Stimulated activated naive B cell treated with anti-CD40 and anti-IgM and Interleukin-4, amounts not matched to agents 10 μg/mL and 1 μg/mL and 100 μg/mL, for 72 hours (primary cell): Measurements from ENCODE around the gene LARGE1.

Source experiments
- ATAC-seq, 2 donors: fragments of 150-1000 bp; cut with Tn5 transposase; replicated peaks; 2 replicates each; pipeline ENCODE4 v1.10.0; 2021; ENCODE audit warnings: moderate library complexity in 1 of 2
- DNase-seq: peaks from one replicate; pipeline ENCODE4 v3.0.0; 2021
- H3K27ac Mint-ChIP-seq: one replicate; pipeline ENCODE4 v1.8.0; 2022; ENCODE audit warnings: mild to moderate bottlenecking, mixed read lengths
- H3K27me3 Mint-ChIP-seq, 2 donors: one replicate each; pipeline ENCODE4 v1.8.0; 2022; ENCODE audit warnings: mixed read lengths in 2 of 2
- H3K36me3 Mint-ChIP-seq, 2 donors: one replicate each; pipeline ENCODE4 v1.8.0; 2022; ENCODE audit warnings: mixed read lengths in 2 of 2, mild to moderate bottlenecking in 1 of 2
- H3K4me1 Mint-ChIP-seq, 2 donors: one replicate each; pipeline ENCODE4 v1.8.0; 2022; ENCODE audit warnings: mixed read lengths in 2 of 2, mild to moderate bottlenecking in 1 of 2
- H3K4me3 Mint-ChIP-seq, 2 donors: one replicate each; pipeline ENCODE4 v1.8.0; 2022; ENCODE audit warnings: mild to moderate bottlenecking in 2 of 2, mixed read lengths in 2 of 2, moderate library complexity in 1 of 2
- H3K9me3 Mint-ChIP-seq, 2 donors: one replicate each; pipeline ENCODE4 v1.8.0; 2022; ENCODE audit warnings: mixed read lengths in 2 of 2, mild to moderate bottlenecking in 1 of 2

The LARGE1 gene

GRCh38 chr22:33415401-33415800 is 504.9 kb downstream of the LARGE1 start:
- Mint-ChIP-seq H3K4me3 (no peak overlapping the region), H3K27me3 (no peaks in the 10 kb centered on the region), H3K27ac (no peak overlapping the region), H3K36me3 (peaks cover 27 to 40% of the 10 kb centered on the region in 2 donors), H3K9me3 (peaks cover 6 to 17% of the 10 kb centered on the region in 2 donors), H3K4me1 (peaks cover 0 to 7% of the 10 kb centered on the region in 2 donors)
- DNase-seq = no peak
- ATAC-seq = no peak

DNA sequence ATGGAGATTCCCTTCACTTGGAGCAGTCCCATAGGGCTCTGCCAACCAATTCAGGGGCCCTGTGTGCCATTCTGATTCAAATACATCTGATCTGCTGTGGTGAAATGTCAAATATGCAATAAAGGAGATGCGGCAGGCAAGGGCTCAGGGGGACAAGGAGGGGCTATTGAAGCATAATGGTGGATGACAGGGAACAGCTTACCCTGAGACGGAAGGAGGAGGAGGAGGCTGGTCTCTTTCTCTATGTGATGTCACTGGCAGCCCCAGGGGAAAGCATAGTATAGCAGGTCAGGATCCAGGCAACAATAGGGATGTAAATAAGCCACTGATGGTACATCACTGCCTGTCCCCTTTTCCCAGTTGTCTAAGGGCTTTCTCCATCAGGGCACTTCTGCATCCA is 511.2 kb downstream of the LARGE1 start:
- no peaks in the 10 kb centered on the region for H3K9me3 Mint-ChIP-seq
- H3K4me3 Mint-ChIP-seq = no peak overlapping the region
- DNase-seq = no peak
- ATAC-seq = no peak
- peaks cover 0 to 3% of the 10 kb centered on the region in 2 donors for H3K4me1 Mint-ChIP-seq
- peaks cover 5 to 9% of the 10 kb centered on the region in 2 donors for H3K36me3 Mint-ChIP-seq
- H3K27ac Mint-ChIP-seq = no peak overlapping the region
- no peaks in the 10 kb centered on the region for H3K27me3 Mint-ChIP-seq

- Mint-ChIP-seq H3K27ac (peak overlapping the region; percentile 39), H3K36me3 (peaks cover 6 to 23% of the 10 kb centered on the region in 2 donors), H3K9me3 (no peaks in the 10 kb centered on the region), H3K27me3 (no peaks in the 10 kb centered on the region), H3K4me1 (peaks cover 0 to 5% of the 10 kb centered on the region in 2 donors), H3K4me3 (no peak overlapping the region)
- ATAC-seq = no peak
- DNase-seq = no peak
These were observed 515.1 kb downstream of the LARGE1 start for GRCh38 chr22:33405194-33405593.

- peaks cover 6 to 25% of the 10 kb centered on the region in 2 donors for H3K36me3 Mint-ChIP-seq
- H3K4me1 Mint-ChIP-seq = peaks cover 0 to 4% of the 10 kb centered on the region in 2 donors
- H3K4me3 Mint-ChIP-seq = no peak overlapping the region
- no peak overlapping the region for H3K27ac Mint-ChIP-seq
- DNase-seq (no peak), ATAC-seq (no peak)
- no peaks in the 10 kb centered on the region for H3K9me3 Mint-ChIP-seq
- H3K27me3 Mint-ChIP-seq = no peaks in the 10 kb centered on the region
These were observed 515.6 kb downstream of the LARGE1 start for GRCh38 chr22:33404723-33405122.

DNA sequence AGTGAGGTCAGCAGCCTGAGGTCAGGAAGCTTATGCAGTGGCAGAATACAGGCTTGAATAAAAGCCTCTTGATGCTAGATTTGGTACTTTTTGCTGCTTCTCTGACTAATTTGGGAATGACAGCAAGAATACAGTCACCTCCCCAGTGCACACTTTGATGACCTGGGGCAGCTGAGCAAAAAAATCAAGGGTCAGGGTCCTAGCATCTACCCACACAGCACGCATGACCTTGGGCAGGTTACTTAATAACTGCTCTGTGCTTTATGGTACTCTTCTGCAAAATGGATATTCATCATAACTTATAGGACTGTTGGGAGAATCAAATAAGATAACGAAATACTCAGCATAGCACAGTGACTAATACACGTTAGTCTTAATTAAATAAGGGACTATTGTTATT is 518.0 kb downstream of the LARGE1 start:
- no peak for DNase-seq
- Mint-ChIP-seq H3K36me3 (peaks cover 6 to 28% of the 10 kb centered on the region in 2 donors), H3K9me3 (no peaks in the 10 kb centered on the region), H3K27me3 (no peaks in the 10 kb centered on the region), H3K4me3 (no peak overlapping the region), H3K27ac (no peak overlapping the region), H3K4me1 (peaks cover 0 to 2% of the 10 kb centered on the region in 2 donors)
- no peak for ATAC-seq

DNA sequence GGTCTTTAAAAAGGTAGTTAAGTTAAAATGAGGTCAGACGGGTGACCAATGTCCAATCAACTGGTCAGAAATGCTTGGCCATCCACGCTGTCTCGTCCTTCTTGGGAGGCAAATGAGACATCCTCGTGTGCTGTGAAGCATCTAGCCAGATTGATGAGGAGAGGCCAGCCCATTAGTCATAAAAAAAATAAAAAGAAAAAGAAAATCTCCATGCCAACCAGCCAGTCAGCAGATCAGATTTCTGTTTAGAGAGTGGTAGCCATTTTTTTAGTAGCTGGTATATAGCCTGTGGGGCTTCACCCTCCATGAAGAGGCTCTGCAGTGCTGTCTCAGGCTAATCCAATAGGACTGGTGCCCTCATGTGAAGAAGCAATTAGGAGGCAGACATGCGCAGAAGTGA is 519.0 kb downstream of the LARGE1 start:
- H3K4me1 Mint-ChIP-seq = peaks cover 0 to 2% of the 10 kb centered on the region in 2 donors
- DNase-seq = no peak

DNA sequence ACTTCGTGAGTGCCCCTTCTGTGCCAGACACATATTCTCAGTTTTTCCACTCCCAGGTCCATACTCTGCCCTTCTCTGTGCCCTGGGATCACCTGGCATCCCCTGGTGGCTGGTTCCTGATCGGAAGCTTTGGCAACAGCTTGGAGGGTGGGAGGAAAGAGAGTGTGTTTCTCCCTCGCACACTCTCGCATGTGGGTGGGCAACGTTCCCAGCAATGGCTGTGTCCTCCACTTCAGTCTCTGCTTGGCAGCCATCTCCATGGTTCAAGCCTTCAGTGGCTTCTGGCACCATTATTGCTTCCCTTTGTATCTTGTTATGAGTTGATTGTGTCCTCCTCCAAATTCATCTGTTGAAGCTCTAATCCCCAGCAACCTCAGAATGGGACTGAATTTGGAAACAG is 519.4 kb downstream of the LARGE1 start:
- no peaks in the 10 kb centered on the region for H3K9me3 Mint-ChIP-seq
- no peaks in the 10 kb centered on the region for H3K27me3 Mint-ChIP-seq
- H3K36me3 Mint-ChIP-seq = peaks cover 6 to 27% of the 10 kb centered on the region in 2 donors
- no peak for ATAC-seq
- no peak overlapping the region for H3K27ac Mint-ChIP-seq
- no peak overlapping the region for H3K4me3 Mint-ChIP-seq
- H3K4me1 Mint-ChIP-seq = peaks cover 0 to 2% of the 10 kb centered on the region in 2 donors
- no peak for DNase-seq

More for the DNA sequence above, 519.0 kb downstream of the LARGE1 start:
- H3K9me3 Mint-ChIP-seq = no peaks in the 10 kb centered on the region
- H3K36me3 Mint-ChIP-seq = peaks cover 6 to 28% of the 10 kb centered on the region in 2 donors
- no peak overlapping the region for H3K4me3 Mint-ChIP-seq
- no peaks in the 10 kb centered on the region for H3K27me3 Mint-ChIP-seq
- ATAC-seq = no peak
- H3K27ac Mint-ChIP-seq = no peak overlapping the region

DNA sequence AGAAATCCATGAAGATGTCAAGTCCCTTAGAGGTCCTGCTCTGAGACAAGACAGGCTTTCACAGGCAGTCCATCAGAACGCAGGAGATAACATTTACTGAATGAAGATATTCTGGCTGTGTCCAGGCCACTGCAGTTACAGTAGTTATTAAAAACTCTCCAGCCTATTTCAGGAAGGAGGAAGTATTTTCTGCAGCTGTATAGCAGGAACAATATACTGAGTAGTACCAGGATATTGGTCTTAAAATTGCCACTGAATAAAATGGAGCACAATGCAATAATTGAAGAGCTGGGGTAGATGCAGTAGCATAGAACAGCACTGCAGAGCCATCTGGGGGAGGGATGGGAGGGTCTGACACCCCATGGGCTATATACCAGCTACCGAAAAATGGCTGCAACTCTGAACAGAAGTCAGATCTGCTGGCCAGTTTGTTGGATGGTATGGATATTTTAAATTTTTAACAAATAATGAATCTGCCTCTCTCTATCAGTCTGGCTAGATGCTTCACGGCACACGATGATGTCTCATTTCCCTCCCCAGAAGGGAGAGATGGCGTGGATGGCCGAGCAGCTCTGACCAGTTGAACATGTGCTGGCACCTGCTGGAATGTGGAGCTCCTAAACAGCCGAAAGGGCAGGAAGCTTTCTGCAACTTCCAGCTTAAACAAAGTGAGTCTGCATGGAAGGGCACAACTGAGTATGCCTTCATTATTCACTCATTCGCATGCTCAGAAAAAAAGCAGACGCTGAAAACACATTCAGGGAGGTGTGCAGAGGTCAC is 520.0 kb downstream of the LARGE1 start:
- peaks cover 0 to 2% of the 10 kb centered on the region in 2 donors for H3K4me1 Mint-ChIP-seq
- no peak overlapping the region for H3K27ac Mint-ChIP-seq
- H3K36me3 Mint-ChIP-seq = peaks cover 6 to 27% of the 10 kb centered on the region in 2 donors
- H3K4me3 Mint-ChIP-seq = no peak overlapping the region
- H3K27me3 Mint-ChIP-seq = no peaks in the 10 kb centered on the region
- DNase-seq = no peak
- ATAC-seq = no peak
- no peaks in the 10 kb centered on the region for H3K9me3 Mint-ChIP-seq

DNA sequence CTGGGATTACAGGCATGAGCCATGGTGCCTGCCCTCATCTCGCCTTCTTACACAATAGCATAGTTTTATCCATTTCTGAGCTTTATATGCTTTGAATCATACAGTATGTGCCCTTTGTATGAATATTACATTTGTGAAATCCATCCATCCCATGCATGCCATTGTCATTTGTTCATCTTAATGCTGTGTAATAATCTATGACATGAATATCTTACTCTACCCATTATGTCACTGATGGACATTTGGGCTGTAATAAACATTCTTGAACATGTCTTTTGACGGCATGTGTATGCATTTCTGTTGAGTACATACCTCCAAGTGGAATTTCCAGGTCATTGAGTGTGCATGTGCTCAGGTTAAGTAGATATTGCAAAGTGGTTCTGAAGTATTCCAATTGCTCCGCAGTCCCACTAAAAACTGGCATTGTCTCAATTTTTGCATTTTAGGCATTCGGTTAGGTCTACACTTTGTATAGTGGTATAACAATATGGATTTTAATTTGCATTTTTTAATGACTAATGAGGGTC is 522.8 kb downstream of the LARGE1 start:
- DNase-seq = no peak
- H3K4me1 Mint-ChIP-seq = peaks cover 0 to 2% of the 10 kb centered on the region in 2 donors
- no peak overlapping the region for H3K27ac Mint-ChIP-seq
- H3K4me3 Mint-ChIP-seq = no peak overlapping the region
- peaks cover 6 to 23% of the 10 kb centered on the region in 2 donors for H3K36me3 Mint-ChIP-seq
- H3K27me3 Mint-ChIP-seq = no peaks in the 10 kb centered on the region
- ATAC-seq = no peak
- H3K9me3 Mint-ChIP-seq = no peaks in the 10 kb centered on the region

DNA sequence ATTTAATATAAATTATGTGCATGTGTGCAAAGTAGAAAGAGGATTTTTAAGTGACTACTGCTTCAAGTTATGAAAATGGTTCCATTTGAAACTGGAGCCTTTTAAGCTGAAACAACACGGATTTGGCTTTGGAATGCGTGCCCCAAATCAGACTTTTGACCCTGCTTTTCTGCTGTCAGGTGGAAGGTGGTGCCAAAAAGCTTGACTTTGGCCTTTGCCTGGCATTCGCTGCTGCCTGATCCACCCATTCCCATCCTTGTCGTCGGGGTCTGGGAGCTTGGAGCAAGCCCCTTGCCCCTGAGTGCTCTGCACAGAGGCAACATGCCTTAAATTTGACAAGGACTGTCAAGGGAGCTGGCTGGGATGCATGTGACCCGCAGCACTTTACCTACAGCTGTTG is 526.8 kb downstream of the LARGE1 start:
- H3K27ac Mint-ChIP-seq = no peak overlapping the region
- no peak for DNase-seq
- ATAC-seq = no peak
- peaks cover 0 to 7% of the 10 kb centered on the region in 2 donors for H3K4me1 Mint-ChIP-seq
- H3K27me3 Mint-ChIP-seq = no peaks in the 10 kb centered on the region
- no peak overlapping the region for H3K4me3 Mint-ChIP-seq
- H3K9me3 Mint-ChIP-seq = no peaks in the 10 kb centered on the region
- peaks cover 0 to 15% of the 10 kb centered on the region in 2 donors for H3K36me3 Mint-ChIP-seq

- H3K4me3 Mint-ChIP-seq = no peak overlapping the region
- H3K36me3 Mint-ChIP-seq = peaks cover 0 to 9% of the 10 kb centered on the region in 2 donors
These were observed 529.0 kb downstream of the LARGE1 start for GRCh38 chr22:33391298-33391697.

GRCh38 chr22:33389936-33390335 is 530.3 kb downstream of the LARGE1 start:
- Mint-ChIP-seq H3K4me1 (peaks cover 0 to 7% of the 10 kb centered on the region in 2 donors), H3K4me3 (no peak overlapping the region), H3K36me3 (peaks cover 0 to 12% of the 10 kb centered on the region in 2 donors), H3K27me3 (no peaks in the 10 kb centered on the region), H3K27ac (no peak overlapping the region), H3K9me3 (no peaks in the 10 kb centered on the region)
- DNase-seq = no peak
- ATAC-seq = no peak

More at GRCh38 chr22:33391298-33391697, 529.0 kb downstream of the LARGE1 start:
- Mint-ChIP-seq H3K9me3 (no peaks in the 10 kb centered on the region), H3K4me1 (peaks cover 0 to 7% of the 10 kb centered on the region in 2 donors), H3K27me3 (no peaks in the 10 kb centered on the region), H3K27ac (no peak overlapping the region)
- no peak for DNase-seq
- peak in 1 of 2 donors; percentile 23 for ATAC-seq

GRCh38 chr22:33386270-33386669 is 534.0 kb downstream of the LARGE1 start:
- Mint-ChIP-seq H3K9me3 (peaks cover 0 to 1% of the 10 kb centered on the region in 2 donors), H3K36me3 (peaks cover 18 to 30% of the 10 kb centered on the region in 2 donors), H3K4me3 (no peak overlapping the region), H3K27me3 (no peaks in the 10 kb centered on the region), H3K27ac (no peak overlapping the region), H3K4me1 (peaks cover 2 to 8% of the 10 kb centered on the region in 2 donors)
- DNase-seq (no peak), ATAC-seq (no peak)

DNA sequence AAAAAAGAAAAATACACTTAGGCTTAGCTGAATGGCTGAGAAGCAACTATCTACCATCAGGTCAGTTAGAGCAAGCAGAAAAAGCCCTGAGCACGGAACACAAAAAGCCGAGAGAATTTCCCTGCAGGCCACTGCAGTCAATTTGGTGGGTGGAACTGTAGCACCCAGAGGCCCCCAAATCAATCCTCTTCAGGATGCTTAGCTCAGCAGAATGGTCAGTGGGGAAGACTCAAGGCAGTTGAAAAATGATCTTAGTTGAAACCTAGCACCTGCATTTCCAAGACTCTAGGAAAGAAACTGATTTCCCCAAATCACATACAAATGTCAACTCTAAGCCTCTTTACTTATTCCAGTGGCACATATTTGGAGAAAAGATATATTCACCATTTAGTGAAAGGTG is 534.7 kb downstream of the LARGE1 start:
- H3K4me1 Mint-ChIP-seq = peaks cover 6 to 8% of the 10 kb centered on the region in 2 donors
- no peak overlapping the region for H3K4me3 Mint-ChIP-seq
- H3K27me3 Mint-ChIP-seq = no peaks in the 10 kb centered on the region
- H3K36me3 Mint-ChIP-seq = peaks cover 22 to 33% of the 10 kb centered on the region in 2 donors
- ATAC-seq (no peak), DNase-seq (no peak)
- H3K9me3 Mint-ChIP-seq = peaks cover 0 to 2% of the 10 kb centered on the region in 2 donors
- H3K27ac Mint-ChIP-seq = no peak overlapping the region

DNA sequence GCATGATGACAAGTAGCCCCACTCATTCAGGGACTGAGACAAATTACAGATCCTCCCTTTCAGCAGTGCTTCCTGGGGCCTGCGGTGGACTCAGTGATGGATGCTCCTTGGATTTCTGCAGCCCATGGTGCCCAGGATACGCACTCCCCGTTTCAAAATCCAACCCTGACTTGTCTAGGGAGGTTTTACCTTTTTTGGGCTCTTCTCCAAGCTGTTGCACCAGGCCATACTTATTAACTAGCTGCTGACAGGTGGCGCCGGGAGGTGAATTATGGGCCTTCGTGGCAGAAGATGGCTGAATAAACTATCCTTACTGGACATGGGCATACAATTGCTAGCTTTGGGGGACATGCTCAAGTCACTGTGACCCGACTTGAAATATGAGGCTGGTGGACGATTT is 537.8 kb downstream of the LARGE1 start:
- H3K27me3 Mint-ChIP-seq = no peaks in the 10 kb centered on the region
- H3K4me3 Mint-ChIP-seq = no peak overlapping the region
- DNase-seq = no peak
- peaks cover 12% of the 10 kb centered on the region in 2 donors for H3K9me3 Mint-ChIP-seq
- H3K27ac Mint-ChIP-seq = no peak overlapping the region
- H3K4me1 Mint-ChIP-seq = peaks cover 3 to 8% of the 10 kb centered on the region in 2 donors
- no peak for ATAC-seq
- H3K36me3 Mint-ChIP-seq = peaks cover 38 to 54% of the 10 kb centered on the region in 2 donors
